Stomach (tissue), 9 donors: ENCODE measurements around the gene DMPK. TPM values are rescaled to one million over a fixed set of nuclear protein-coding genes. Genes with fewer than 3 reads are reported as not detected.

ENCODE experiments used
- DNase-seq, 2 donors: peaks; one replicate each; pipeline versions ENCODE4 v3.0.0 to v3.0.0-alpha.2; 2013 to 2019
- H3K27ac ChIP-seq, 5 donors: fragments of 200-600 bp in 4 of 5; sonication (generic) in 4 of 5; one replicate each; pipeline ENCODE4 v1.5.1; 2013 to 2019; ENCODE audit warnings: mild to moderate bottlenecking in 1 of 5, moderate library complexity in 1 of 5
- H3K27me3 ChIP-seq, 3 donors: fragments of 200-600 bp; sonication (generic); one replicate each; pipeline ENCODE4 v1.5.1; 2017 to 2019; ENCODE audit warnings: mixed run types in 1 of 3
- H3K36me3 ChIP-seq, 4 donors: fragments of 200-600 bp; sonication (generic); 1 replicate in 3 of 4; 2 replicates in 1 of 4; pipeline ENCODE4 v1.5.1; 2016 to 2019
- H3K4me1 ChIP-seq, 4 donors: fragments of 200-600 bp; sonication (generic); one replicate each; pipeline ENCODE4 v1.5.1; 2016 to 2019
- H3K4me3 ChIP-seq, 4 donors: fragments of 200-600 bp; sonication (generic) in 3 of 4; one replicate each; pipeline ENCODE4 v1.5.1; 2016 to 2019; ENCODE audit warnings: mild to moderate bottlenecking in 1 of 4
- H3K9me3 ChIP-seq, 4 donors: fragments of 200-600 bp; sonication (generic); one replicate each; pipeline ENCODE4 v1.5.1; 2016 to 2019
- CTCF ChIP-seq, 7 experiments: fragments of 450-650 bp in 4 of 7; fragments of 200-600 bp in 3 of 7; sonication (generic) in 3 of 7; IDR thresholded peaks; one replicate each; pipeline ENCODE4 v1.5.1; 2016 to 2019; ENCODE audit warnings: antibody characterized with exemption in 7 of 7, control low read depth in 2 of 7, mild to moderate bottlenecking in 1 of 7
- EP300 ChIP-seq: sonication (generic); formaldehyde crosslinking; IDR thresholded peaks from one replicate; pipeline ENCODE4 v1.6.1; 2017; ENCODE audit warnings: antibody characterized with exemption
- POLR2A ChIP-seq, 4 donors: fragments of 450-650 bp; IDR thresholded peaks; one replicate each; pipeline ENCODE4 v1.6.1; 2016; ENCODE audit warnings: antibody characterized with exemption in 4 of 4, control low read depth in 2 of 4, mild to moderate bottlenecking in 1 of 4, moderate library complexity in 1 of 4
- POLR2AphosphoS5 ChIP-seq, 3 donors: sonication (generic); formaldehyde crosslinking; IDR thresholded peaks; one replicate each; pipeline ENCODE4 v1.6.1; 2016; ENCODE audit warnings: antibody characterized with exemption in 3 of 3
- WGBS, 5 donors: extraction: QIAGEN DNeasy Blood & Tissue Kit in 3 of 5; methylation state at CpG; one replicate each; pipeline versions ENCODE4 v1.1.5 to v1.1.7; 2013 to 2018; 5-methylcytosine and 5-hydroxymethylcytosine counted together
- intact Hi-C: fragments of 100-400 bp; cut with DNase I; formaldehyde crosslinking; loops from one replicate; pipeline ENCODE4 v1.15.1; 2023; ENCODE audit warnings: low total_unique reads
- polyA plus RNA-seq, 3 donors: library from polyadenylated mRNA; stranded (reverse); fragments of 200-250 nt; gene quantifications; one replicate each; pipeline ENCODE4 v1.2.3, GENCODE V29; 2013
- total RNA-seq, 5 donors: library from RNA; depleted of rRNA; stranded (reverse); fragments of >200 nt; gene quantifications; one replicate each; pipeline versions ENCODE4 v1.1.0 to v1.2.3, GENCODE V29; 2014 to 2016
- donor health status: healthy with polysubstance abuse.
- donor health status: Bipolar disorder and iron deficiency.
- donor health status: healthy.

DMPK gene
- total and polyA plus RNA-seq, 8 donors: 27.2 to 248 (median 71.9) TPM

- Histone ChIP-seq H3K27ac (no peak overlapping the region), H3K27me3 (peaks cover 0 to 18% (median 0%) of the 10 kb centered on the region in 3 donors), H3K36me3 (no peaks in the 10 kb centered on the region), H3K9me3 (no peaks in the 10 kb centered on the region), H3K4me3 (no peak overlapping the region), H3K4me1 (no peaks in the 10 kb centered on the region)
- 68 to 86% (median 78%) methylated on average over 5 of the region's 5 CpGs for WGBS, 5 donors
- no peak for DNase-seq
- TF ChIP-seq CTCF (IDR thresholded peaks at IDR 0.05): no peak
- TF ChIP-seq EP300: no peak
- no peak for TF ChIP-seq POLR2A (IDR thresholded peaks at IDR 0.05)
- TF ChIP-seq POLR2AphosphoS5 (IDR thresholded peaks at IDR 0.05): no peak
- intact Hi-C loops: no loop called here
These were observed 35.4 kb downstream of the DMPK start for GRCh38 chr19:45746866-45747265.

- H3K27me3 ChIP-seq: peaks cover 0 to 18% (median 0%) of the 10 kb centered on the region in 3 donors
- no peaks in the 10 kb centered on the region for H3K36me3 ChIP-seq
- DNase-seq: no peak
- no peak for TF ChIP-seq POLR2AphosphoS5 (IDR thresholded peaks at IDR 0.05)
- no peak overlapping the region for H3K27ac ChIP-seq
- intact Hi-C loops: no loop called here
- H3K9me3 ChIP-seq: no peaks in the 10 kb centered on the region
- H3K4me1 ChIP-seq: no peaks in the 10 kb centered on the region
- no peak overlapping the region for H3K4me3 ChIP-seq
- WGBS, 5 donors: 77 to 91% (median 90%) methylated on average over 6 of the region's 6 CpGs
These were observed 36.7 kb downstream of the DMPK start for GRCh38 chr19:45745606-45746005.

GRCh38 chr19:45742969-45743368, 39.3 kb downstream of the DMPK start:
- 47 to 68% (median 60%) methylated on average over 4 of the region's 4 CpGs for WGBS, 5 donors
- intact Hi-C loops: no loop called here
- no peaks in the 10 kb centered on the region for H3K4me1 ChIP-seq
- no peak overlapping the region for H3K27ac ChIP-seq
- TF ChIP-seq POLR2AphosphoS5 (IDR thresholded peaks at IDR 0.05): no peak
- no peak overlapping the region for H3K4me3 ChIP-seq
- no peaks in the 10 kb centered on the region for H3K9me3 ChIP-seq
- H3K27me3 ChIP-seq: peaks cover 0 to 15% (median 0%) of the 10 kb centered on the region in 3 donors
- DNase-seq: no peak
- H3K36me3 ChIP-seq: no peaks in the 10 kb centered on the region

GRCh38 chr19:45739498-45740439, 42.5 kb downstream of the DMPK start:
- Histone ChIP-seq H3K27ac (no peak overlapping the region), H3K9me3 (no peaks in the 10 kb centered on the region), H3K4me3 (no peak overlapping the region), H3K4me1 (no peaks in the 10 kb centered on the region), H3K27me3 (peaks cover 0 to 8% (median 0%) of the 10 kb centered on the region in 3 donors), H3K36me3 (no peaks in the 10 kb centered on the region)
- DNase-seq: no peak
- TF ChIP-seq CTCF (IDR thresholded peaks at IDR 0.05) (no peak), POLR2AphosphoS5 (IDR thresholded peaks at IDR 0.05) (no peak), EP300 (no peak), POLR2A (IDR thresholded peaks at IDR 0.05) (no peak)
- 81 to 86% (median 83%) methylated on average over 10 of the region's 10 CpGs for WGBS, 5 donors
- intact Hi-C loops: no loop called here

- no peaks in the 10 kb centered on the region for H3K36me3 ChIP-seq
- H3K4me1 ChIP-seq: peaks cover 15 to 22% (median 21%) of the 10 kb centered on the region in 4 donors
- WGBS, 5 donors: 90 to 92% (median 92%) methylated on average over 40 to 59 of the region's 59 CpGs
- H3K27me3 ChIP-seq: no peaks in the 10 kb centered on the region
- no peak within 1 kb of the TSS for H3K4me3 ChIP-seq
- H3K9me3 ChIP-seq: no peaks in the 10 kb centered on the region
- intact Hi-C loops: no loop called here
- no peak for TF ChIP-seq POLR2A (IDR thresholded peaks at IDR 0.05)
- no peak for TF ChIP-seq EP300
- no peak for TF ChIP-seq POLR2AphosphoS5 (IDR thresholded peaks at IDR 0.05)
- no peak for TF ChIP-seq CTCF (IDR thresholded peaks at IDR 0.05)
- no peak within 1 kb of the TSS for H3K27ac ChIP-seq
- no peak for DNase-seq
These were observed 49.0 kb downstream of the DMPK start, which contains the start of gene MEIOSIN for GRCh38 chr19:45733160-45733810. MEIOSIN (plus strand) TSS chr19:45733439; CDS start chr19:45735377, 1,938 bp downstream.
